Testis (tissue), 3 donors: ENCODE data around the gene DHX40. TPM values are rescaled to one million over a fixed set of nuclear protein-coding genes. Genes with fewer than 3 reads are reported as not detected.
"Not testable (repeated sequence)": the region's sequence is repeated elsewhere in the genome, so short reads cannot be mapped to it uniquely, and the experiment has no call there.

Experiments
- DNase-seq: peaks from one replicate; pipeline ENCODE4 v3.0.0-alpha.2; 2019
- H3K27ac ChIP-seq, 2 donors: fragments of 200-600 bp; sonication (generic); one replicate each; pipeline ENCODE4 v1.5.1; 2019
- H3K27me3 ChIP-seq: fragments of 200-600 bp; sonication (generic); one replicate; pipeline ENCODE4 v1.5.1; 2019
- H3K36me3 ChIP-seq: fragments of 200-600 bp; sonication (generic); one replicate; pipeline ENCODE4 v1.5.1; 2017; ENCODE audit warnings: low read depth; ENCODE audit errors: missing control alignments
- H3K4me1 ChIP-seq: fragments of 200-600 bp; sonication (generic); one replicate; pipeline ENCODE4 v1.5.1; 2019
- H3K4me3 ChIP-seq, 2 donors: fragments of 200-600 bp; sonication (generic); one replicate each; pipeline ENCODE4 v1.5.1; 2017 to 2019
- H3K9me3 ChIP-seq: fragments of 200-600 bp; sonication (generic); one replicate; pipeline ENCODE4 v1.5.1; 2017
- CTCF ChIP-seq, 3 experiments: fragments of 450-650 bp in 2 of 3; fragments of 200-600 bp in 1 of 3; sonication (generic) in 1 of 3; IDR thresholded peaks; one replicate each; pipeline ENCODE4 v1.5.1; 2016 to 2019; ENCODE audit warnings: antibody characterized with exemption in 3 of 3, mild to moderate bottlenecking in 2 of 3, moderate library complexity in 1 of 3
- POLR2A ChIP-seq: fragments of 450-650 bp; IDR thresholded peaks from one replicate; pipeline ENCODE4 v1.6.1; 2017; ENCODE audit warnings: antibody characterized with exemption, mild to moderate bottlenecking, moderate library complexity
- WGBS, 2 donors: methylation state at CpG; one replicate each; pipeline ENCODE4 v1.1.5; 2018; 5-methylcytosine and 5-hydroxymethylcytosine counted together
- intact Hi-C: fragments of 100-400 bp; cut with DNase I; formaldehyde crosslinking; loops from one replicate; pipeline ENCODE4 v1.15.1; 2023; ENCODE audit warnings: low total_unique reads
- polyA plus RNA-seq: library from polyadenylated mRNA; stranded (reverse); fragments of 350-450 nt; fragmentation: Illumina TruSeq; extraction: RNeasy Lipid Tissue Mini Kit (QIAGEN cat#74804); gene quantifications from one replicate; pipeline ENCODE4 v1.2.3, GENCODE V29; 2014; ENCODE audit warnings: low read depth, low replicate concordance; ENCODE audit not compliant: insufficient read depth
- total RNA-seq, 2 donors: library from RNA; depleted of rRNA; stranded (reverse); fragments of >200 nt; gene quantifications; one replicate each; pipeline ENCODE4 v1.2.3, GENCODE V29; 2016

Gene DHX40
- total and polyA plus RNA-seq, 3 donors from 2014 or later: 53.2 to 71.9 (median 60.8) TPM

- Histone ChIP-seq H3K9me3 (no peaks in the 10 kb centered on the region), H3K4me1 (no peaks in the 10 kb centered on the region), H3K36me3 (no peaks in the 10 kb centered on the region), H3K4me3 (no peak overlapping the region), H3K27ac (no peak overlapping the region), H3K27me3 (no peaks in the 10 kb centered on the region)
- WGBS, 2 donors: 62 to 64% methylated on average over 7 of the region's 7 CpGs
- intact Hi-C loops: no loop called here
- no peak for DNase-seq
- TF ChIP-seq POLR2A (no peak), CTCF (IDR thresholded peaks at IDR 0.05) (no peak)
Observed at GRCh38 chr17:59558039-59558438, 7.4 kb upstream of the DHX40 start.

- peak in 2 of 3 experiments; percentile 21 to 37 for TF ChIP-seq CTCF (IDR thresholded peaks at IDR 0.05)
- no peak for TF ChIP-seq POLR2A
- H3K27me3 ChIP-seq: no peaks in the 10 kb centered on the region
- no peak overlapping the region for H3K27ac ChIP-seq
- no peaks in the 10 kb centered on the region for H3K4me1 ChIP-seq
- intact Hi-C loops: no loop called here
- H3K36me3 ChIP-seq: no peaks in the 10 kb centered on the region
- no peak overlapping the region for H3K4me3 ChIP-seq
- no peak for DNase-seq
- no peaks in the 10 kb centered on the region for H3K9me3 ChIP-seq
Observed at GRCh38 chr17:59558953-59559352, 6.5 kb upstream of the DHX40 start.

GRCh38 chr17:59561042-59561441, 4.4 kb upstream of the DHX40 start:
- H3K4me3 ChIP-seq: no peak overlapping the region
- H3K27me3 ChIP-seq: no peaks in the 10 kb centered on the region
- TF ChIP-seq CTCF (IDR thresholded peaks at IDR 0.05): peak in 1 of 3 experiments; percentile 5
- no peak for TF ChIP-seq POLR2A
- DNase-seq: no peak
- intact Hi-C loops: no loop called here
- H3K36me3 ChIP-seq: no peaks in the 10 kb centered on the region
- no peaks in the 10 kb centered on the region for H3K4me1 ChIP-seq
- 85 to 87% methylated on average over 2 of the region's 2 CpGs for WGBS, 2 donors
- no peak overlapping the region for H3K27ac ChIP-seq
- H3K9me3 ChIP-seq: no peaks in the 10 kb centered on the region

- TF ChIP-seq POLR2A: no peak
- no peak for TF ChIP-seq CTCF (IDR thresholded peaks at IDR 0.05)
- peak overlapping the region; percentile 71 to 92 for H3K27ac ChIP-seq
- DNase-seq: peak; percentile 86
- H3K4me3 ChIP-seq: peak overlapping the region; percentile 92 to 95
- no peaks in the 10 kb centered on the region for H3K27me3 ChIP-seq
- H3K4me1 ChIP-seq: no peaks in the 10 kb centered on the region
- 0 to 1% methylated on average over 9 of the region's 9 CpGs for WGBS, 2 donors
- H3K9me3 ChIP-seq: no peaks in the 10 kb centered on the region
- intact Hi-C loops: no loop called here
- H3K36me3 ChIP-seq: no peaks in the 10 kb centered on the region
Observed at GRCh38 chr17:59565959-59566324, 532 bp downstream of the DHX40 start.

GRCh38 chr17:59569151-59569550, 3.7 kb downstream of the DHX40 start:
- H3K36me3 ChIP-seq, H3K27ac ChIP-seq, H3K27me3 ChIP-seq, DNase-seq, H3K4me1 ChIP-seq, H3K4me3 ChIP-seq, intact Hi-C loops, H3K9me3 ChIP-seq: not testable (repeated sequence)
- 95 to 97% methylated on average over 5 of the region's 5 CpGs for WGBS, 2 donors
